HG03571 (cell line): ENCODE results near the gene ICAM2.

Experiments used
- ATAC-seq: cut with Tn5 transposase; IDR thresholded peaks from one replicate; pipeline ENCODE4 v1.9.1; 2021; ENCODE audit not compliant: unreplicated experiment

ICAM2 gene

DNA sequence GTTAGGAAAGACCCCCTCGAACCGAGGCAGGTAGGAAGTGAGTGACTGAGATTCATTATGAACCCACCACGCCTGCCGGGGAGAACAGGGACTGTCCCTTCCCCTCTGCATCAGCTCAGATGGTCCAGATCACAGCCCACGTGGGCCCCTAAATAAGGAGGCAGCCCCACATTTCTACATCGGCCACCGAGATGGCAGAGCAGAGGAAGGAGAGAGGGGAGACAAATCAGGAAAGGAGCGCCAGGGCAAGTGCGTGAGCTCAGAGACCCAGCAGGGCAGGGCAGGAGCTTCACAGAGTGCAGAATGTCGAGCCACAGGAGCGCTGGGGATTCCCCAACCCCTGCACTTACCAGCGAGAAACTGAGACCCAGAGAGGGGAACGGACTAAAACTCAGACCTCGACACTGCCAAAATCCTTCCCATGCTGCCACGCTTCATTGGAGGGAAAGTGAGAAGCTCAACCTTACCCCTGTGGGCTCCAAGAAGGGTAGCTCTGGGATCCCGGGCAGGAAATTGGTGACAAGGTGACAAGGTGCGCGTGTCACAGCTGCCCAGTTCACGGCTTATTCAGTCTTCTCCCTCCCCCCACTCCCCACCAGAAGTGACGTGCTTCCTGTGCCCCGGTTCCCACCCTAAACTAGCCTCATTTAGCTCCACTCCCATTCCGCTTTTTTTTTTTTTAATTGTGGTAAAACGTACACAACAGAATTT, at the start of gene ICAM2:
TSS of gene ICAM2 (minus strand) at position 578 of the 711 bp plus-strand sequence. CDS start 13,942 bp downstream, outside the sequence.
- ATAC-seq, result peak; percentile 58

DNA sequence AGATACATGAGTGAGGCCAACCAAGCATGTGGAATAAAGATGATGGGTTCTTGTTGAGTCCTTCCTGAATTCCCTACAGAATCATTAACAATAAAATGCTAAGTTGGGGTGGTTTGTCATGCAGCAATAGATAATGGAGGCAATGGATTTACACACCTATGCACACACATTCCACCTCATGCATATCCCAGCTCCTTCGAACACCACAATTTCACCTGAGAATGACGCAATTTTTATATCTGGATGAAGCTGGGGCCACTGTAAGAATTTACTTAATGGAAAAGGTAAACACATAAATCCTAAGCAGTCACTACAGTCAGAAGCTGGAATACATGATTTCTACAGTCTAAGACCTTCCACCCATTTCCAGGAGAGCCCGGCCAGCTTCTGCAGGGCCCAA, 49.8 kb upstream of the ICAM2 start:
- ATAC-seq, result no peak

DNA sequence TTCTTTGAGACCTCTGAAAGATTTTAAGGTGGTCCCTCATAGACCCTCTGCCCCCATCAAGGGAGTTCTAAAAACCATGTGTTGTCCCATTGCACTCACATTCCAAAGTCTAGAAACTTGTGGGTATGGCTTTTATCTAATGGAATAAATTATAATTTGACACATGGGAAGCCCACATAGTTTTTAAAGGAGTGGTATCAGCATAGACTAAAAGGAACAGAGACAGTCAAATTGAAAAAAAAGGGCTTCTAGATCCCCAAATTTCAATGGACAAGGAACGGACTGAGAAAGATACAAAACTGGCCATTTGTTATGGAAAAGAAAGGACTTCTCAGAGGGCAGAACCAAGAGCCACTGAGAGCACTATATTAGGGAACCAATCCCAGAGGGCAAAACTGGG, 48.7 kb upstream of the ICAM2 start:
- no peak for ATAC-seq

DNA sequence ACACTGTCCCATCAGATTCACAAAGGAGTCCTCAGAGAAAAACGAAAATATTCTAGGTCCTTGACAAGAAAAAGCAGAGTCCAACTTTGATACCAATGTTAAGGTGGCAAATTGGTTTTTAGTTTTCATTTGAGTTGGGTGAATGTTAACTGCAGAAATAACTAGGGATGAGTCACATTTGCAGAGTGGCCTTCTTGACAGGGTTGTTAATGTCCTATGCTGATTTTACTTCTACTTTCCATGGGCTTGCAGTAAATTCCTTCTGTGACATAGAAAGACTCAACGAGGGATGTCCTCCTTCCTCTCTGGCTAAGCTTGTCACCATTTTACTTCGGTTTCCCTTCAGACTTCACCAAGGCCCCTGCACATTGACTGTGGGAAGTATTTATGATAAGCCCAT, 47.2 kb upstream of the ICAM2 start:
- no peak for ATAC-seq

DNA sequence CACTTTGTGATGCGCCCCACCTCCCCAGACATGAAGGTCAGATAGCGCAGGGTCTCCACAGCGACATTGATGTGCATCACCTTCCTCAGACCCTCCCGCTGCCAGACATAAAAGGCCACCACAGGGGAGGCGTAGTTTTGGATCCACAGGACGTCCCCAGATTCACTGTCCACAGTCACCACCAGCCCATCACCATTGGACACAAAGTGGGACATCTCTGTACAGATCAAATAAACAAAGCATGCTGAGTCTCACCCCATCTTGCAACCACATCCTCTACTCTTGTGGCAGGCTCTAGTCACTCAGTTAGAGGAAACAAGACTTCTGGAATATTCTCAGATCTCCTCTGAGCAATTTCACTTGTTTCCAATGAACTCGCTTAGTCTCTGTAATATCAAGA, 46.3 kb upstream of the ICAM2 start:
- no peak for ATAC-seq

DNA sequence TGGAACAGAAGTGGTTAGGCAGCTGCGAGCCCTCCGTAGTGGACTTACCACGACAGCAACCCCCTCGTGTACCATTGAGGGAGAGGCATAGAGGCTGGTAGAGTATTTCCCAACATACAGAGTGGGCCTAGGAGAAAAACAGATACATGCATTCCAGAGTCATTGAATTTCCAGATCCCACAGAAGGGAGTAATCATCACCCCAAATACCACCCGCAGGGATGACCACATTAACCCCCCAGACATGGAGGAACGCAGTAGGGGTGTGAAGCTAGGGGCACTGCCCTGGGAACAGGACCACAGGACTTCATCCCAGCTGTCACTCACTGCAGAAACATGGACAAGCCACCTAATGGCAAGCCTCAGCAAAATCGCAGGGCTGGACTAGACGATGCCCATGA, 44.7 kb upstream of the ICAM2 start:
- no peak for ATAC-seq

DNA sequence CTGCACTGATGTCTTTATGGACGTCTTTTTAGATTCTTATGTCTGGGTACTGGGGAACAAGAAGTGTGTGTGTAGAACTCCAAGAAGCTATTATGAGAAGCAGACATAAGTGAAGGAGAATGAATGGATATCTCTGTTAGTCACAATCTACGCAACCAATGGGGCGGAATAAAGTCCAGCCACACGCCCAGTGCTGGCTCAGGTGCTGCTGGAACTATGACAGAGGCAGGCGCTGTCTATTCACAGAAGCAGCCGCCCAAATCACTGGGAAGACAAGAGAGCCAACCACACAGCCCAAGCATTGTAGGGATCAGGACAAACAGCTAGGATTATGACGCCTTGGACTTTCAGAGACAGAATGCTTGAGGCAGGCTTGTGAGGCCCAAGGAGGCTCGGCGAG, 43.9 kb upstream of the ICAM2 start:
- no peak for ATAC-seq

DNA sequence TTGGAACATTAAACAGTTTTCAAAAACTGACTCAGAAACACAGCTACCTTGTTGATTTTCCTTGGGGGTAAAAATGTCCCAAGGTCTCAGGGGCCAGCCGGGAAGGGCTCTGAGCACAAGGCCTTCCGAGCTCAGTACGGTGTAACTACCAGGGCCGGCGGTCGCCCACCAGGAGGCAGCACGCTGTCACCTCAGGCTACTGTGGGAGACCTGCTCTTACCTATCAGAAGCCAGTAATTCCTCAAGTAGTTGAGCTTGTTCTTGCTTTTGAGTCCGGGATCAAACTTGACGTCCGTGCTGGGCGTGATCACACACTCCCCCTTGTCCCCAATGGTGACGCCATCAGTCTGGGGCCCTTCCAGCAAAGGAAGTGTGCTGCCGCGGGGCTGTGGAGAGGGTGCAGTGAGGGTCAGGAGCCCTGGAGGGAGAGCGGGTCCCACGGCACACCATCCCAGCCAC, 43.4 kb upstream of the ICAM2 start:
- no peak for ATAC-seq

DNA sequence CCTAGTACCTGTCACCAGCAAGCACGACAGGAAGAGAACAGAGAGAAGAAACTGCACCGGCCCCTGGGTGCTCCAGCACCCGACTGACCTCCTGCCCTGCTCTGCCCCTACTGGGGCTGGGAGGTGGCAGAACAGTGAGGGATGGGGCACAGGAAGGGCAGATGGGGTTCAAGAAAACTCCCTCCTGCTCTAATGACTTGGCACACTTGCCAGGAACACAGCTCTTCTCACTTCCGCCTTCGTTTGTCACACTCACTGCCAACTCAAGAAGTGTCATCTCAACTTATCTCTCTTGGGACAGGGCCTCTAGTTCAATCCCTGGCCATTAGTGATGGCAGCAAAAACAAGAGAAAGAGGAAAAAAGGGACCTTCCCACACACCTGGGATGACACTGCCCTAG, 42.7 kb upstream of the ICAM2 start:
- ATAC-seq, result no peak

DNA sequence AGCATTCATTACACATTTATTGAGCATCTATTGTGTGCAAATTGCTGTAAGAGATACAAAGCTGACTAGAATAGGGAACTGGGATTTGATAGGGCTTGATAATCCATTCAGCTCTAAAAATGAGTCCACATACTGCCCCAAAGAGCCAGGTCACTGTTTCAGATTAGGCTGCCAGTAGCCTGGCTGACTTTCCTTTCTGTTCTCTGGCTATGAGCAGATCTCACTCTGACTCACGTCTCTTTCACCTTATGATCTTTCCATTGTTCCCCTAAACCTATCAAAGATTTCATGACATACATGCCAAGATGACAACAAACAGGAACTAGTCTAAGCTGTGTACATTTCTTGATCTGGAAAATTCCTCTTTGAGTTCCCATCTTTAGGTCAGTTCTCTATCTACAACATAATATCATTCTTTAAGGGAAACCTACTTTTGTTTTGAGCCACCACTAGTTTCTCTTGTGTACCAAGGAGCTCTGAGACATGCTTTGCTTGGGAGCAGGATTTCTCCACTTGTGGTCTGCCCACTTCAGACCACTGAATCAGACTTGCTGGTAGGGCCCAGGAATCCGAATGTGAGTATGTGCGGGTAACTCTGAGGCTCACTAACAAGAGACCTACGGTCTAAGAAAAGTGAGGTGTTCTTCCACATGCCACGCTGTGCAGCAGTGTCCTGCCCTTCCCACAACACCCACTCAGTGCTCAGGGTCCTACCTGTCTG, 40.9 kb upstream of the ICAM2 start:
- no peak for ATAC-seq

DNA sequence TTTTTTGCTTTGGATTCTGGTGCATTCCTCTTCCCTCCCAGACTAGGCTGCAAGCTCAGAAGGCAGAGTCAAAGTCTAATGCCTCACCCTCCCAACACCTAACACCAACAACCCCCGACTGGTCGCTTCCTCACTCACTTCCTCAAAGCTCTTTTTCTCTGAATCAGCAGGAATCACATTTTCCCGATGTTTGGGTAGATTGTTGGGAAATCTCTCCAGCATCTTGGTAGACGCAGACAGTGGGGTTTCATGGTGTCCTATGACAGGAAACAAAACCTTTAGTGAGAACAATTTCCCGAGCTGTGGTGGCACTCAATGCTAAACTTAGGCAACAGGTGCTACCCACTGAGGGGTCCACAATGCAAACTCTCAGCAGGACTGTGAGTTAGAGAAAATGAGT, 39.9 kb upstream of the ICAM2 start:
- ATAC-seq, result no peak

DNA sequence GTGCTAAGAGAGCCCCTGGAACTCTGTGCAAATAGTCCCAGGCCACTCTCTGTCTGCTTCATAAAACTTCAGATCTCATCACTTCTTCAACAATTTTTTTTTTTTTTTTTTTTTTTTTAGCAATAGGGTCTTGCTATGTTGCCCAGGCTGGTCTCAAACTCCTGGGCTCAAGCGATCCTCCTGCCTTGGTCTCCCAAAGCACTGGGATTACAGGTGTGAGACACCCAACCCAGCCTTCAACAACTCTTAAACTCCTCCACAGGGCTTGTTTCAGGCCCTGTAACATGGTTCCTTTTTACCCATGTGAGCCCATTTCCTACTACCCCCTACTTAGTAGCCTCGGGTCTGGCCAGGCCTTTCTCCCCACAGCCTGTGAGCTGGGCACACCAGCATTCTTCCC, 39.3 kb upstream of the ICAM2 start:
- no peak for ATAC-seq

DNA sequence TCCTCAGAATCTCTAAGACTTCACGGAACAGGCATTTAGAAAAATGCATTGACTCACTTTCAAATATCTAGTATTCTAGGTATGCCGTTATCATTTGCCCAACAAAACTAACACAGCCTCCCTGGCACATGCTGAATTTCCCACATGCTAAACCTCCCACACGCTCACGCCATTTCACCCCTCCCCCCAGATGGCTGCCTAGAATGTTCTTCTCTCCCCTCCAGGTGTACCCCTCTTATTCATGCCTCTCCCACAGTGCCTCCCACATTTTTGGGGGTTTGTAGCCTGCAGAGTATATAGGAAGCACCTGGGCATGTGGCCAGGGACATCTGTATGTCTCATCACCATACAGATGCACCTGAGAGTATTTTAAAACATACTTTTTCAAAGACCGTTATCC, 38.2 kb upstream of the ICAM2 start:
- no peak for ATAC-seq

DNA sequence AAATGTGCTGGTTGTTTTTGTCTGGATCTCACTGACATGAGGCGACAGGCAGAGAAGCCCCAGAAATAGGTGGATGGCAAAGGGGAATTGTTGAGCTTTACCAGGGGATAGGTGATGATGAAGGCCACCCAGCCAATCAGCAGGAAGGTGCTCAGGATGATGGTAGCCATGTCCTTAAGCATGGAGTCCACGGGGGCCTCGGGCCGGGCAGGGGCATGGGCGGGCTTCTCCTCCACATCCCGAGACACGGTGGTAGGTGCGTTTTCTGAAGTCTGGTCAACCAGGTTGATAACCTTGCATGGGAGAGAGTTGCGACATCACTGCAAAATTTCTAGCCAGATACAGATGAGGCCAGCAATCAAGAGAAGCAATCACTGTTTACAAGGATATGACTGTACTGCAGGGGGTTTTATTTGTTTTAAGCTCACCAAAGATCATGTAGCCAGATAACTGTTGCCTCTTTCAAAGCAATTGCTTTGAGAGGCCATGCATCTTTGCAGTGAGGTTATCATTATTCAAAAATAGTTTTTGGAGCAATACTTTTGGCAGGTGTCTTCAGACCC, 37.3 kb upstream of the ICAM2 start:
- no peak for ATAC-seq

DNA sequence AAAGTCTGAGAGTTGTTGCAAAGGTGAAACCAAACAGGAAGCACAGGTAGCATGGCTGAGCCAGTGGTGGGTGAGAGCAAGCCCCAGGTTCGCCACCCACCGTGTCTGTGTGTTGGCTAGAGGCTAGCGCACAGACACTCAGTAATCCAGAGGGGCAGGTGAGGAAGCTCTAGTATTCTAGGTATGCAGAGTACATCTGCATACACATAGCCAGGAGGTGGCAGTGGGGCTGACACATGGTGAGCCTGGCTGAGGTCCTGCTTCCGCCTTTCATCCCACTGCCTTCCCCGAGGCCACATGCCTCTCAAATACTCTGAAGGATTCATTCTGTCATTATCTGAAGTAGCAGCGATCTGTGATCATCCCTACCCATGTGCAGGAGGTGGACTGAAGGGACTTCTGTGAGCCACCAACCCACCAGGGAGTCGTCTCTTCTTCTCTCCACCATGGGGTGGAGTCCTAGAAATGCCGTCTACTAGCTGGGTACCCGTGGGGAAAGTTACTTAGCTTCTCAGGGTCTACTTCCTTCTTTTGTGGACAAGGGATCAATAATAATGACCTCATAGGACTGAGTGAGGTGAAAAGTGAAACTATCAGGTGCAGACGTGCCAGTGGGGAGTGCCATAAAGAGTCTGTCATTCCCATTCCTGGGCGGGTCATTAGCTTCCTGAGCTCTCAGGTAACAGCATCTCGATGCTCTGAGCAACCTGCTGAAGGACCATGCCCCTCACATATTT, 36.0 kb upstream of the ICAM2 start:
- peak; percentile 61 for ATAC-seq

DNA sequence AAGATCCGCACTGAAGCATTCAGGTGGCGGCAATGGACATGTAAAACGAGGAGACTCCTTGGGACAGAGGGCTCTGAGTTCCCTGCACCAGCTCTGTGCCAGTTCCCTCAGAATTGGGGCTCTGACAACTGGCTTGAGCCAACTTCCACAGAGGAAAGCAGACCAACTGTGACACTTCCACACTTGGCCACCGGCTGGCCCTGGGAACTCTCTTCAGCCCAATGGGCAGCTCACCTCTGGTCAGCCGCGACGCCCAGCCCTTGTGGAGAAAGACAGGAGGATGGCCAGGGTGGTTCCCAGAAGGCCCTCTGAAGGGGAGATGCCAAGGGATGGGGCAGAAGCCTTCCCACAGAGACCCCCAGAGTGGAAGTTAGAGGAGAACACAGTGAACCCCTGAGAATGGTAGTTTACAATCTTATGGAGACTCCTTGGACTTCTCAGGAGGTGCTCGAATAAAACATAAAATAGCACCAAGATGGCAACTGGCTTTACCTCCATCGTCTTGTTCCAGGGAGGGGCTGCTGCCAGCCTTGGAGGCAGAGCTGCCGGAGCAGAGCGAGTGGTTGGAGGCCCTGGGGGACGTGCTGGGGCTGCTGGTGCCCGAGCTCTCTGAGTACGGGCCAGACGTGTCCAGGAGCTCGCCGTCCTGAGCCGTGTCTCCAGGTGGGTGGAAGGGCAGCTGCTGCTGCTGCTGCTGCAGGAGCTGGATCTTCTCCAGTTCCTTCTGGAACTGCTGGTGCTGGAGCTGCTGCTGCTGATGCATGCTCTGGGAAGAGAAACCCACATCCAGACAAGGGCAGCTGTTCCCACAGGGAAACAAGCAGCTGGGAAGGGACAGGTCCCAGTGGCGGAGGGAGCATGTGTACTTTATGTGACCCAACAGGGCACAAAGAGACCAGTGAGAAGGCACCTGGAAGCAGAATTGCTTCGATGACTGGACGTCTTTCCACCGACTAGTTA, 35.0 kb upstream of the ICAM2 start:
- ATAC-seq, result no peak

DNA sequence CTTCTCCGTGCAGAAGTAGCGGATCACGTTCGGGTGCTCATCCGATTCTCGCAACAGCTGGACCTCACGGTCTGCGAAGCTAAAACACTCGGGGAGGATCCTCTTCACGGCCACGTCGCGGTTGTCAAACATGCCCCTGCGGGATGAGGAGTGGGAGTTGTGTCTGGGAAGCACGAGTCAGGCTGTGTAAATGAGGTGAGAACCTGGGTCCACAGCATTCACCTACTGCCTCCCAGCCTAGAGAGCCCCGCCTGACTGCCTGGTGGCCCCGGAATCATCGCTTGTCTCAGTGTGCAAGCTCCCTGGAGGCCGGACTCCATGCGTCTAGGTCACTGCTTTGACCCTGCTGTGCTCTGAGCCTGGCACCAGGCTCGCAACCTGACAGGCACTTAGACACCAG, 33.9 kb upstream of the ICAM2 start:
- no peak for ATAC-seq

DNA sequence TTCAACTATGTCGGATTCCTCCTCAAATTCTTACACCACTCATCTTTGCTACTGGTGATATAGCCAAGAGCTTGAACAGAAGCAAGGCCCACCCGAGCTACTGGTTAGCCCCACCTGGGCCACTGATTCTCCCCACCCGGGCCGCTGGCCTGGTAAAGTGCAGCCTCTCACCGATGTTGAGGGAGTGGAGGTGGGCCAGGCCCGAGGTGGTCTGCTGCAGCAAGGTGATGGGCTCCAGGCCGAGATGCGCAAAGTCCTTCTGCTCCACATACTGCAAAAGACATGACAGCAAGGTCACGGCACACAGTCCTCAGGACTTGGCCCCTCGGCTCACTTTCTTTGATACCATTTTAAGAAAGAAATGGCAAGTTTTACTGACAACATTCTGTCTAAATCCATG, 32.7 kb upstream of the ICAM2 start:
- ATAC-seq, result no peak

DNA sequence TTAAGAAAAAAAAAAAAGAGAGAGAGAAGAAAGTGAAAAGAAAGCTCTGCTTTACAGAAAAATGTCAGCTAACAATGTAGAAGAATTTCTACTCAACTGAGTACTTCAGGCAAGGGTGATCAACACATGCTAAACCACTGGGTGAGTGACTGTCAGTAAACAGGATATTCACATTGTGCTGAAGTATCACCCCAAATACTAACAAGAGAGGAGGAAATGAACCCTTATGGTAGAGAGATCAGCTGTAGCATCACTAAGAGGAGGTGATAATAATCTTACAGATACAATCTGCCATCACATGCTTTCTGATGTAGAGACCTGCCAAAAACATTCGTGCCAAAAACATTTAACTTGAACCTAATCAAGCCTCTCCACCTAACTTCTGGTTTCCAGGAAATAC, 30.7 kb upstream of the ICAM2 start:
- ATAC-seq, result no peak

DNA sequence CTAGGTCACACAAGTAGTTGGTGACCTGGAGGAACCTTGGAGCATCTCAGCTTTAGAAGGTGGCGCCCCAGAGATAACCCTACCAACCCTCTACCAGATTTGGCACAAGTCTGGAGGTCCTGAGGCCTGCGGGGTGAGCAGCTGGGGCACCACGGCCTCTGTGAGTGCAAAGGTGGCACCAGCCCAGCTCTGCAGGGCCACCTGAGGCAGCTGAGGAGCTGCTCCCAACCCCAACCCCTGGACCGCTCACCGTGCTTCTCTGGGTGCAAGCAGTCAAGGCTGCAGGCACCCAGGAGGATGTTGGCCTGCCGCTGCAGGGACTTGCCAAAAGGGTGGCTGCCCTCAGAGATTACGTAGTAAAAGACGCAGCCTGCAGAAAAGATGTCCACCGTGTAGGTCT, 28.4 kb upstream of the ICAM2 start:
- ATAC-seq, result no peak

DNA sequence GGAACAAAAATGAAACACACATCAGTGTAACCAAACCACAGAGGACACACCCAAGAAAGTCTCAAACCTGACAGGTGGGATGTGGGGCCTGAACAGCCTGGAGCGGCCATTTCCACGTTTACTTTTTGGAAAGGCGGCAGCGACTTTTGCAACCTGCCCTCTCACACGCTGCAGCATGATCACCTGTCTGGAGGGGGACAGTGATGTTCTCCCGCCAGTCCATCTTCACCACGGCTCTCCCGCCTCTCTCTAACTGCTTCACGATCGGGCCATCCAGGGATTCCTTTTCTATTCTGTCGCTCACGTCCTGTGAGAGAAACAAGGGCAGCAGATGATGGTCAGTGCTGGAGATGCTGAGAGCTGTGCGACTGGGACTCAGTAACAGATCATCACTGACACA, 24.7 kb upstream of the ICAM2 start:
- ATAC-seq, result no peak
